Measurements from ENCODE around the gene ZBTB20.

- TF ChIP-seq POLR2A (IDR thresholded peaks at IDR 0.05; ENCODE audit: low read depth, low read length) (no peak), CTCF (IDR thresholded peaks at IDR 0.05 in 2 of 3, conservative IDR thresholded peaks at IDR 0.05 in 1 of 3; ENCODE audit: control insufficient read depth in 2 of 3, extremely low read depth in 1 of 3, insufficient read depth in 1 of 3, low read depth in 3 of 3, low read length in 3 of 3) (no peak), BACH1 (IDR thresholded peaks at IDR 0.05; ENCODE audit: borderline replicate concordance) (no peak), ZBTB33 (IDR thresholded peaks at IDR 0.05) (no peak), MEF2A (IDR thresholded peaks at IDR 0.05; ENCODE audit: insufficient read depth, low read depth, low read length) (no peak), PAX8 (IDR thresholded peaks at IDR 0.05) (no peak), ATF3 (IDR thresholded peaks at IDR 0.05; ENCODE audit: borderline replicate concordance, extremely low read depth, low read depth, low read length) (no peak), MXI1 (IDR thresholded peaks at IDR 0.05; ENCODE audit: low read depth, low read length) (no peak), RAD51 (IDR thresholded peaks at IDR 0.05) (no peak), SUPT20H (IDR thresholded peaks at IDR 0.05; ENCODE audit: borderline replicate concordance, control insufficient read depth, low read depth, low read length) (no peak), RAD21 (IDR thresholded peaks at IDR 0.05; ENCODE audit: insufficient read depth, low read depth, low read length) (no peak), TAF1 (IDR thresholded peaks at IDR 0.05; ENCODE audit: borderline replicate concordance, low read depth, low read length) (no peak)
Measured at GRCh38 chr3:114446600-114446999, 700.5 kb downstream of the ZBTB20 start.
